Measurements from ENCODE around the gene AZU1. TPM values are rescaled to one million over a fixed set of nuclear protein-coding genes. Genes with fewer than 3 reads are reported as not detected.

AZU1 gene
- total and polyA plus RNA-seq, 2 of the 8 experiments (the other 6 are each of a cell fraction or from before 2014, with no cell fraction given) = 0.80 to 1.3 TPM

GRCh38 chr19:848386-848921, 20.8 kb downstream of the AZU1 start:
- H3K27me3 ChIP-seq (replicated peaks in 1 of 4; ENCODE audit: control insufficient read depth in 3 of 4, extremely low read depth in 1 of 4, insufficient read depth in 3 of 4, low read length in 3 of 4) = peaks cover 5 to 11% (median 8%) of the 10 kb centered on the region in 4 experiments
- no peak overlapping the region for H3K14ac ChIP-seq (ENCODE audit: insufficient read length)

More at GRCh38 chr19:848386-848921, 20.8 kb downstream of the AZU1 start:
- H3K79me1 ChIP-seq (ENCODE audit: low read depth, low read length) = no peaks in the 10 kb centered on the region
- no peak overlapping the region for H4K91ac ChIP-seq (replicated peaks; ENCODE audit: insufficient read length, low read length)
- peaks cover 0 to 5% (median 2%) of the 10 kb centered on the region in 4 experiments; a peak in 4 of 7 replicates for H3K4me1 ChIP-seq (replicated peaks in 1 of 4; ENCODE audit: control insufficient read depth in 3 of 4, insufficient read depth in 4 of 4, low read length in 3 of 4)
- ChIA-PET POLR2A (ENCODE audit: partially characterized antibody) (interaction anchor here (0.6 to 2.9 kb wide), 4 partner anchors 9 to 482 kb away, joined by 3 to 9 read pairs (median 3); partner anchors contain the start of gene PTBP1), CTCF (ENCODE audit: partially characterized antibody) (interaction anchor here (0.7 to 1.9 kb wide), 5 partner anchors 9 to 572 kb away, joined by 3 to 6 read pairs (median 3); no protein-coding TSS in a partner anchor)
- TF ChIP-seq ASH2L (IDR thresholded peaks at IDR 0.05; ENCODE audit: low read length) (no peak), RNF2 (IDR thresholded peaks at IDR 0.05; ENCODE audit: borderline replicate concordance, low read depth, low read length, missing control alignments, poor library complexity, severe bottlenecking) (no peak), RFX5 (IDR thresholded peaks at IDR 0.05; ENCODE audit: borderline replicate concordance, low read depth, low read length) (no peak), YY1 (IDR thresholded peaks at IDR 0.05; ENCODE audit: low read depth, low read length) (no peak), CHD1 (IDR thresholded peaks at IDR 0.05; ENCODE audit: low read depth, low read length) (no peak), JUN (IDR thresholded peaks at IDR 0.05; ENCODE audit: low read depth, low read length) (no peak), SP1 (IDR thresholded peaks at IDR 0.05; ENCODE audit: low read depth, low read length) (no peak), EZH2 (IDR thresholded peaks at IDR 0.05; ENCODE audit: low read depth, low read length, severe bottlenecking) (no peak), USF2 (IDR thresholded peaks at IDR 0.05; ENCODE audit: low read length) (no peak)
- no peak overlapping the region for H3K4ac ChIP-seq (replicated peaks; ENCODE audit: insufficient read length, low read depth, low read length)
- no peak overlapping the region for H4K8ac ChIP-seq (ENCODE audit: extremely low read depth, insufficient read depth, low read length)
- no peak overlapping the region for H3K23ac ChIP-seq (ENCODE audit: insufficient read length)
- DNase-seq (ENCODE audit: low read depth in 1 of 2, low spot score in 2 of 2) = no peak
- no peak overlapping the region for H2BK5ac ChIP-seq (ENCODE audit: low read depth, low read length)
- no peaks in the 10 kb centered on the region for H3K79me2 ChIP-seq (ENCODE audit: control insufficient read depth in 1 of 2, insufficient read depth in 2 of 2, low read length in 2 of 2)
- H3K9ac ChIP-seq (replicated peaks in 1 of 4; ENCODE audit: extremely low read depth in 1 of 4, low read depth in 3 of 4, low read length in 3 of 4) = no peak overlapping the region
- H2BK15ac ChIP-seq (ENCODE audit: low read length) = no peak overlapping the region
- H3K27ac ChIP-seq (ENCODE audit: low read depth, low read length) = no peak overlapping the region
- H3K56ac ChIP-seq (replicated peaks; ENCODE audit: insufficient read length, low read depth, low read length) = no peak overlapping the region
- no peaks in the 10 kb centered on the region for H4K20me1 ChIP-seq (replicated peaks in 1 of 2; ENCODE audit: control insufficient read depth in 1 of 2, insufficient read depth in 2 of 2, low read length in 2 of 2)
- no peak overlapping the region for H2BK12ac ChIP-seq (ENCODE audit: low read depth, low read length)
- no peak overlapping the region for H3K18ac ChIP-seq (ENCODE audit: extremely low read depth, low read length)
- no peaks in the 10 kb centered on the region for H3K9me3 ChIP-seq (ENCODE audit: insufficient read depth in 2 of 2, low read depth in 1 of 2, low read length in 1 of 2)
- no peak overlapping the region for H2BK120ac ChIP-seq (replicated peaks; ENCODE audit: low read depth, low read length)
- H3K23me2 ChIP-seq (ENCODE audit: low read depth, low read length) = peaks cover 3% of the 10 kb centered on the region; the same call in 1 of the 2 replicates
- H3K4me2 ChIP-seq (ENCODE audit: insufficient read depth in 1 of 2, low read depth in 2 of 2, low read length in 2 of 2) = no peak overlapping the region
- H3K4me3 ChIP-seq (ENCODE audit: extremely low read depth in 1 of 4, insufficient read depth in 2 of 4, low read depth in 3 of 4, low read length in 4 of 4) = no peak overlapping the region
- WGBS, 2 experiments (ENCODE audit: extremely low coverage in 1 of 2, insufficient coverage in 1 of 2, insufficient read length in 1 of 2, insufficient replicate concordance in 2 of 2, low coverage in 1 of 2, low lambda C conversion rate in 2 of 2, missing lambda C conversion rate in 1 of 2) = 77% methylated on average over 7 of the region's 12 CpGs; no CpG with 5 or more reads in 1 of the 2 experiments
- no peaks in the 10 kb centered on the region for H3K36me3 ChIP-seq (ENCODE audit: control insufficient read depth in 2 of 4, insufficient read depth in 4 of 4, low read length in 3 of 4)
- no peak overlapping the region for H2BK20ac ChIP-seq (ENCODE audit: low read length)
- H2AFZ ChIP-seq (ENCODE audit: low read length) = no peak overlapping the region
- FAIRE-seq = no peak
- H2AK5ac ChIP-seq (ENCODE audit: low read depth, low read length) = no peak overlapping the region
- no peak overlapping the region for H4K5ac ChIP-seq (ENCODE audit: insufficient read length, low read depth, low read length)
